PC-3 (cell line): ENCODE measurements around the gene PTPRN2. TPM values are rescaled to one million over a fixed set of nuclear protein-coding genes. Genes with fewer than 3 reads are reported as not detected.
A peak's percentile ranks its signal among the peaks of the same experiment; 100 is the strongest.

Source experiments
- ATAC-seq: fragments of 200-7000 bp; cut with Tn5 transposase; 2 replicates; pipeline ENCODE4 v1.9.1; 2020; ENCODE audit warnings: mild to moderate bottlenecking, moderate library complexity
- BruUV-seq: library from RNA; stranded (reverse); fragments of 400-500 nt; replicated peaks from 2 replicates; lab custom pipeline; 2021; lab: Mats Ljungman, UMichigan
- CTCF ChIA-PET: fragments of 300-600 bp; sonication (Branson Sonifier 250); formaldehyde crosslinking; loops from one replicate; lab custom pipeline; 2022; ENCODE audit warnings: antibody characterized with exemption; lab: Charles Lee
- POLR2A ChIA-PET: fragments of 300-600 bp; sonication (Branson Sonifier 250); formaldehyde crosslinking; loops from one replicate; lab custom pipeline; 2022; ENCODE audit warnings: antibody characterized with exemption; ENCODE audit not compliant: unreplicated experiment; lab: Charles Lee
- DNase-seq: peaks from one replicate; pipeline ENCODE4 v3.0.0-alpha.2; 2015
- H2AFZ ChIP-seq: fragments of 300-600 bp; sonication (generic); 2 replicates; pipeline ENCODE4 v1.6.0; 2016; ENCODE audit warnings: antibody characterized with exemption, low read length
- H3F3A ChIP-seq: fragments of 300-600 bp; sonication (generic); one replicate; pipeline ENCODE4 v1.6.0; 2017; ENCODE audit warnings: antibody characterized with exemption, low read length, control low read depth, mild to moderate bottlenecking; ENCODE audit not compliant: unreplicated experiment
- H3K27ac ChIP-seq: fragments of 300-600 bp; sonication (generic); 2 replicates; pipeline ENCODE4 v1.5.1; 2016; ENCODE audit warnings: mild to moderate bottlenecking, low read length
- H3K27me3 ChIP-seq: fragments of 300-600 bp; sonication (generic); 2 replicates; pipeline ENCODE4 v1.6.1; 2016; ENCODE audit warnings: low read length, mixed read lengths
- H3K36me3 ChIP-seq: fragments of 300-600 bp; sonication (generic); 2 replicates; pipeline ENCODE4 v1.6.1; 2016; ENCODE audit warnings: low read depth, mixed run types, low read length, mixed read lengths
- H3K4me1 ChIP-seq: fragments of 300-600 bp; sonication (generic); 2 replicates; pipeline ENCODE4 v1.5.1; 2016; ENCODE audit warnings: low read length; ENCODE audit not compliant: insufficient read depth
- H3K4me2 ChIP-seq: fragments of 300-600 bp; sonication (generic); 2 replicates; pipeline ENCODE4 v1.6.0; 2016; ENCODE audit warnings: low read length
- H3K4me3 ChIP-seq: fragments of 300-600 bp; sonication (generic); 2 replicates; pipeline ENCODE4 v1.5.1; 2016; ENCODE audit warnings: mild to moderate bottlenecking, low read length, mixed read lengths
- H3K79me2 ChIP-seq: fragments of 300-600 bp; sonication (generic); 2 replicates; pipeline ENCODE4 v1.6.1; 2017; ENCODE audit warnings: low read length, mixed read lengths
- H3K9ac ChIP-seq: fragments of 300-600 bp; sonication (generic); 2 replicates; pipeline ENCODE4 v1.6.0; 2016; ENCODE audit warnings: mild to moderate bottlenecking, low read length
- H3K9me2 ChIP-seq: fragments of 300-600 bp; sonication (generic); replicated peaks from 2 replicates; pipeline ENCODE4 v1.6.1; 2016; ENCODE audit warnings: mixed run types, low read length, mixed read lengths
- H3K9me3 ChIP-seq: fragments of 300-600 bp; sonication (generic); 2 replicates; pipeline ENCODE4 v1.6.1; 2016; ENCODE audit warnings: low read length, mixed read lengths
- H4K20me1 ChIP-seq: fragments of 300-600 bp; sonication (generic); 2 replicates; pipeline ENCODE4 v1.6.1; 2016; ENCODE audit warnings: low read length, mixed read lengths
- EZH2 ChIP-seq: fragments of 300-600 bp; sonication (generic); IDR thresholded peaks from one replicate; pipeline ENCODE4 v1.6.1; 2017; ENCODE audit warnings: antibody characterized with exemption, mild to moderate bottlenecking, low read length; ENCODE audit not compliant: unreplicated experiment
- EZH2phosphoT487 ChIP-seq: fragments of 300-600 bp; sonication (generic); IDR thresholded peaks from 2 replicates; pipeline ENCODE4 v1.6.1; 2018; ENCODE audit warnings: mild to moderate bottlenecking, antibody characterized with exemption, low read length, borderline replicate concordance
- intact Hi-C: fragments of 100-400 bp; cut with micrococcal nuclease; formaldehyde crosslinking; loops from 2 replicates; pipeline ENCODE4 v1.9.0; 2023
- total RNA-seq: library from RNA; depleted of rRNA; stranded (reverse); fragments of >200 nt; gene quantifications from 2 replicates; pipeline ENCODE4 v1.2.3, GENCODE V29; 2014
- TF ChIP-seq, protein P1 (sequence below): fragments of 300-600 bp; sonication (generic); conservative IDR thresholded peaks from 2 replicates; pipeline ENCODE4 v1.5.1; 2017; ENCODE audit warnings: antibody characterized with exemption, low read depth, mild to moderate bottlenecking, low read length

The PTPRN2 gene
- total RNA-seq, 1 experiment from 2014 or later, result 3.2 TPM

DNA sequence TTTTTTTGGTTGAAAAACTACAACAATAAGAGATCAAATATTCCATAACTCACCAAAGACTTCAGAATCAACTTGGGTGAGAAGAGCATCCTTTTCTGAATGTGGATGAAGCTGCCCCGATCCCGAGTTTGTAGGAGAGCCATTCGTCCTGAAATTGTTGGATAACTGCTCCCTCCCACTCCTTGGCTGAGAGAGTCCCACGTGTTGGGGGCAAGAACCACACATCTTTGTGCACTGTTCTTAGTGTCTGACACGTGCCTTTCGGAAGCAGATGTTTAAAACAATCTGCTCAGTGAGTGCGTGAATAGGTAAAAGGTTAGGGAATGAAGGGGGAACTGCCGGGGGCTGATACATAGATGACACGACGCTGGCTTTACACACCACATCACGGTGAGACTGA, 575.7 kb downstream of the PTPRN2 start:
- Histone ChIP-seq H2AFZ (no peak overlapping the region), H4K20me1 (no peaks in the 10 kb centered on the region), H3F3A (no peaks in the 10 kb centered on the region), H3K27ac (no peak overlapping the region), H3K9me2 (no peaks in the 10 kb centered on the region), H3K36me3 (no peaks in the 10 kb centered on the region), H3K9ac (no peak overlapping the region), H3K4me1 (no peaks in the 10 kb centered on the region), H3K4me2 (peak overlapping the region; percentile 55), H3K27me3 (peaks cover 18% of the 10 kb centered on the region), H3K4me3 (no peak overlapping the region), H3K9me3 (no peaks in the 10 kb centered on the region), H3K79me2 (no peaks in the 10 kb centered on the region)
- ATAC-seq, result no peak
- ChIA-PET CTCF (no interaction called here), POLR2A (no interaction called here)
- BruUV-seq, result no TSS peak
- intact Hi-C loops, result no loop called here
- DNase-seq, result no peak
- TF ChIP-seq, protein P1, sequence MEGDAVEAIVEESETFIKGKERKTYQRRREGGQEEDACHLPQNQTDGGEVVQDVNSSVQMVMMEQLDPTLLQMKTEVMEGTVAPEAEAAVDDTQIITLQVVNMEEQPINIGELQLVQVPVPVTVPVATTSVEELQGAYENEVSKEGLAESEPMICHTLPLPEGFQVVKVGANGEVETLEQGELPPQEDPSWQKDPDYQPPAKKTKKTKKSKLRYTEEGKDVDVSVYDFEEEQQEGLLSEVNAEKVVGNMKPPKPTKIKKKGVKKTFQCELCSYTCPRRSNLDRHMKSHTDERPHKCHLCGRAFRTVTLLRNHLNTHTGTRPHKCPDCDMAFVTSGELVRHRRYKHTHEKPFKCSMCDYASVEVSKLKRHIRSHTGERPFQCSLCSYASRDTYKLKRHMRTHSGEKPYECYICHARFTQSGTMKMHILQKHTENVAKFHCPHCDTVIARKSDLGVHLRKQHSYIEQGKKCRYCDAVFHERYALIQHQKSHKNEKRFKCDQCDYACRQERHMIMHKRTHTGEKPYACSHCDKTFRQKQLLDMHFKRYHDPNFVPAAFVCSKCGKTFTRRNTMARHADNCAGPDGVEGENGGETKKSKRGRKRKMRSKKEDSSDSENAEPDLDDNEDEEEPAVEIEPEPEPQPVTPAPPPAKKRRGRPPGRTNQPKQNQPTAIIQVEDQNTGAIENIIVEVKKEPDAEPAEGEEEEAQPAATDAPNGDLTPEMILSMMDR, result no peak
- TF ChIP-seq EZH2 (no peak), EZH2phosphoT487 (no peak)

GRCh38 chr7:158010961-158011693, 576.5 kb downstream of the PTPRN2 start:
- TF ChIP-seq EZH2phosphoT487 (no peak), EZH2 (no peak)
- TF ChIP-seq, protein P1, result peak; percentile 27; the same call in 1 of the 2 replicates
- Histone ChIP-seq H4K20me1 (no peaks in the 10 kb centered on the region), H3K9me3 (no peaks in the 10 kb centered on the region), H3K9me2 (no peaks in the 10 kb centered on the region), H3F3A (no peaks in the 10 kb centered on the region), H3K9ac (no peak overlapping the region), H3K27ac (no peak overlapping the region), H3K36me3 (no peaks in the 10 kb centered on the region), H2AFZ (no peak overlapping the region), H3K4me2 (peak overlapping the region; percentile 55), H3K4me1 (no peaks in the 10 kb centered on the region), H3K79me2 (no peaks in the 10 kb centered on the region), H3K4me3 (no peak overlapping the region), H3K27me3 (peaks cover 11% of the 10 kb centered on the region)
- ATAC-seq (no peak), DNase-seq (no peak)
- POLR2A ChIA-PET, result no interaction called here
- CTCF ChIA-PET, result no interaction called here
- BruUV-seq, result no TSS peak
- intact Hi-C loops, result no loop called here

GRCh38 chr7:158009886-158010285, 577.7 kb downstream of the PTPRN2 start:
- no peaks in the 10 kb centered on the region for H3K4me1 ChIP-seq
- POLR2A ChIA-PET, result no interaction called here

More at GRCh38 chr7:158009886-158010285, 577.7 kb downstream of the PTPRN2 start:
- H3K4me2 ChIP-seq, result no peak overlapping the region
- CTCF ChIA-PET, result no interaction called here
- H3K36me3 ChIP-seq, result no peaks in the 10 kb centered on the region
- no peak overlapping the region for H3K27ac ChIP-seq
- H3F3A ChIP-seq, result no peaks in the 10 kb centered on the region
- H2AFZ ChIP-seq, result no peak overlapping the region
- H3K4me3 ChIP-seq, result no peak overlapping the region
- H3K27me3 ChIP-seq, result peaks cover 9% of the 10 kb centered on the region
- ATAC-seq (no peak), DNase-seq (no peak)
- H4K20me1 ChIP-seq, result no peaks in the 10 kb centered on the region
- H3K9me3 ChIP-seq, result no peaks in the 10 kb centered on the region
- H3K9ac ChIP-seq, result no peak overlapping the region
- no TSS peak for BruUV-seq
- intact Hi-C loops, result no loop called here
- TF ChIP-seq EZH2phosphoT487 (no peak), EZH2 (no peak)
- TF ChIP-seq, protein P1, result no peak
- H3K79me2 ChIP-seq, result no peaks in the 10 kb centered on the region
- H3K9me2 ChIP-seq, result no peaks in the 10 kb centered on the region
